ENCODE measurements around the gene IZUMO1. TPM values are rescaled to one million over a fixed set of nuclear protein-coding genes. Genes with fewer than 3 reads are reported as not detected.

The IZUMO1 gene
- polyA plus RNA-seq, 1 donor from 2014 or later: not detected

DNA sequence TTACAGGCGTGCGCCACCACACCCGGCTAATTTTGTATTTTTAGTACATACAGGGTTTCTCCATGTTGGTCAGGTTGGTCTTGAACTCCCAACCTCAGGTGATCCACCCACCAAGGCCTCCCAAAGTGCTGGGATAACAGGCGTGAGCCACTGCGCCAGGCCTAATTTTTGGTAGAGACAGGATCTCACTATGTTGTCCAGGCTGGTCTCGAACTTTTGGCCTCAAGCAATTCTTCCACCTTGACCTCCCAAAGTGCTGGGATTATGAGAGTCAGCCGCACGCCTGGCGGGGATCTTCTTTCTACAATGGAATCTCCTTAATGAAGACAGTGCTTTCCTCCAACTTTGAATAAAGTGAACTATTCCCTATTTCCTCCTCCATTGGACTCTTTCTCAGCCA, 12.1 kb downstream of the IZUMO1 start:
- Histone ChIP-seq H2AFZ (ENCODE audit: low read depth, low read length) (no peak overlapping the region), H3K9me2 (ENCODE audit: insufficient read depth, low read length) (no peaks in the 10 kb centered on the region), H3K27me3 (ENCODE audit: insufficient read depth, low read depth, low read length) (peaks cover 8% of the 10 kb centered on the region), H3K36me3 (ENCODE audit: insufficient read depth, low read length) (no peaks in the 10 kb centered on the region), H3K4me3 (ENCODE audit: low read length) (no peak overlapping the region), H3K9ac (ENCODE audit: low read length) (no peak overlapping the region), H3F3A (ENCODE audit: insufficient read depth, low read length, poor library complexity, severe bottlenecking) (no peaks in the 10 kb centered on the region), H3K79me2 (replicated peaks; ENCODE audit: insufficient read depth, low read length) (no peaks in the 10 kb centered on the region), H3K4me2 (ENCODE audit: low read length) (no peak overlapping the region), H3K27ac (ENCODE audit: low read length) (no peak overlapping the region), H3K9me3 (ENCODE audit: low read length) (no peaks in the 10 kb centered on the region), H4K20me1 (ENCODE audit: insufficient read depth) (no peaks in the 10 kb centered on the region)
- no peak for TF ChIP-seq TAF1 (IDR thresholded peaks at IDR 0.05; ENCODE audit: low read depth)
- no peak for TF ChIP-seq EP300 (conservative IDR thresholded peaks at IDR 0.05; ENCODE audit: poor library complexity, severe bottlenecking)
- TF ChIP-seq MXI1 (conservative IDR thresholded peaks at IDR 0.05; ENCODE audit: poor library complexity, severe bottlenecking): no peak
- no peak for TF ChIP-seq SMC3 (conservative IDR thresholded peaks at IDR 0.05; ENCODE audit: poor library complexity)
- TF ChIP-seq, protein P1, sequence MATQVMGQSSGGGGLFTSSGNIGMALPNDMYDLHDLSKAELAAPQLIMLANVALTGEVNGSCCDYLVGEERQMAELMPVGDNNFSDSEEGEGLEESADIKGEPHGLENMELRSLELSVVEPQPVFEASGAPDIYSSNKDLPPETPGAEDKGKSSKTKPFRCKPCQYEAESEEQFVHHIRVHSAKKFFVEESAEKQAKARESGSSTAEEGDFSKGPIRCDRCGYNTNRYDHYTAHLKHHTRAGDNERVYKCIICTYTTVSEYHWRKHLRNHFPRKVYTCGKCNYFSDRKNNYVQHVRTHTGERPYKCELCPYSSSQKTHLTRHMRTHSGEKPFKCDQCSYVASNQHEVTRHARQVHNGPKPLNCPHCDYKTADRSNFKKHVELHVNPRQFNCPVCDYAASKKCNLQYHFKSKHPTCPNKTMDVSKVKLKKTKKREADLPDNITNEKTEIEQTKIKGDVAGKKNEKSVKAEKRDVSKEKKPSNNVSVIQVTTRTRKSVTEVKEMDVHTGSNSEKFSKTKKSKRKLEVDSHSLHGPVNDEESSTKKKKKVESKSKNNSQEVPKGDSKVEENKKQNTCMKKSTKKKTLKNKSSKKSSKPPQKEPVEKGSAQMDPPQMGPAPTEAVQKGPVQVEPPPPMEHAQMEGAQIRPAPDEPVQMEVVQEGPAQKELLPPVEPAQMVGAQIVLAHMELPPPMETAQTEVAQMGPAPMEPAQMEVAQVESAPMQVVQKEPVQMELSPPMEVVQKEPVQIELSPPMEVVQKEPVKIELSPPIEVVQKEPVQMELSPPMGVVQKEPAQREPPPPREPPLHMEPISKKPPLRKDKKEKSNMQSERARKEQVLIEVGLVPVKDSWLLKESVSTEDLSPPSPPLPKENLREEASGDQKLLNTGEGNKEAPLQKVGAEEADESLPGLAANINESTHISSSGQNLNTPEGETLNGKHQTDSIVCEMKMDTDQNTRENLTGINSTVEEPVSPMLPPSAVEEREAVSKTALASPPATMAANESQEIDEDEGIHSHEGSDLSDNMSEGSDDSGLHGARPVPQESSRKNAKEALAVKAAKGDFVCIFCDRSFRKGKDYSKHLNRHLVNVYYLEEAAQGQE (IDR thresholded peaks at IDR 0.05; ENCODE audit: borderline replicate concordance): no peak
- no peak for TF ChIP-seq RAD21 (conservative IDR thresholded peaks at IDR 0.05)
- TF ChIP-seq EZH2 (IDR thresholded peaks at IDR 0.05; ENCODE audit: borderline replicate concordance, insufficient read depth, low read length, poor library complexity, severe bottlenecking): no peak
- no peak for TF ChIP-seq POLR2AphosphoS5 (IDR thresholded peaks at IDR 0.05)
- TF ChIP-seq, protein P2, sequence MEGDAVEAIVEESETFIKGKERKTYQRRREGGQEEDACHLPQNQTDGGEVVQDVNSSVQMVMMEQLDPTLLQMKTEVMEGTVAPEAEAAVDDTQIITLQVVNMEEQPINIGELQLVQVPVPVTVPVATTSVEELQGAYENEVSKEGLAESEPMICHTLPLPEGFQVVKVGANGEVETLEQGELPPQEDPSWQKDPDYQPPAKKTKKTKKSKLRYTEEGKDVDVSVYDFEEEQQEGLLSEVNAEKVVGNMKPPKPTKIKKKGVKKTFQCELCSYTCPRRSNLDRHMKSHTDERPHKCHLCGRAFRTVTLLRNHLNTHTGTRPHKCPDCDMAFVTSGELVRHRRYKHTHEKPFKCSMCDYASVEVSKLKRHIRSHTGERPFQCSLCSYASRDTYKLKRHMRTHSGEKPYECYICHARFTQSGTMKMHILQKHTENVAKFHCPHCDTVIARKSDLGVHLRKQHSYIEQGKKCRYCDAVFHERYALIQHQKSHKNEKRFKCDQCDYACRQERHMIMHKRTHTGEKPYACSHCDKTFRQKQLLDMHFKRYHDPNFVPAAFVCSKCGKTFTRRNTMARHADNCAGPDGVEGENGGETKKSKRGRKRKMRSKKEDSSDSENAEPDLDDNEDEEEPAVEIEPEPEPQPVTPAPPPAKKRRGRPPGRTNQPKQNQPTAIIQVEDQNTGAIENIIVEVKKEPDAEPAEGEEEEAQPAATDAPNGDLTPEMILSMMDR (IDR thresholded peaks at IDR 0.05; ENCODE audit: poor library complexity, severe bottlenecking): no peak

DNA sequence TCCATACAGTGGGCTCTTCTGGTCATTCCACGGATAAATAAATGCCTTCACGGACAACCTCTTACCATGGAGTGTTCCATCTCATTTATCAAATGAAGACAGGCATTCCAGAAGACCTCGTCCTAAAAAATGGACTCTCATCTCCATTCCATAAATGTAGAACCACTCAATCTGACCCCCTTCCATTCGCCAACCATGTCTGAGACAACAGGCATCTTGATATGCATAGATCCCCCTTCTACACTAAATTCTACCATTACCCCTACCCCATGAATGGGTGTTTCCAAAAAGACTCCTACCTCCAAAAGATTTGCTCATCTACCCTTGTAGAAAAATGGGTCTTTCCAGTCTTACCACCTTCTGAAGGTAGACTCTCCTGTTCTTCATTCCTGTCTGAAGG, 15.3 kb downstream of the IZUMO1 start:
- H3K4me3 ChIP-seq (ENCODE audit: low read length): no peak overlapping the region
- H2AFZ ChIP-seq (ENCODE audit: low read depth, low read length): no peak overlapping the region
- H3K4me2 ChIP-seq (ENCODE audit: low read length): no peak overlapping the region
- TF ChIP-seq, protein P2 (IDR thresholded peaks at IDR 0.05; ENCODE audit: poor library complexity, severe bottlenecking): no peak
- TF ChIP-seq RAD21 (conservative IDR thresholded peaks at IDR 0.05): no peak
- no peak for TF ChIP-seq EP300 (conservative IDR thresholded peaks at IDR 0.05; ENCODE audit: poor library complexity, severe bottlenecking)
- no peak for TF ChIP-seq EZH2 (IDR thresholded peaks at IDR 0.05; ENCODE audit: borderline replicate concordance, insufficient read depth, low read length, poor library complexity, severe bottlenecking)
- TF ChIP-seq, protein P1 (IDR thresholded peaks at IDR 0.05; ENCODE audit: borderline replicate concordance): no peak
- TF ChIP-seq SMC3 (conservative IDR thresholded peaks at IDR 0.05; ENCODE audit: poor library complexity): no peak
- TF ChIP-seq TAF1 (IDR thresholded peaks at IDR 0.05; ENCODE audit: low read depth): no peak
- no peak for TF ChIP-seq POLR2AphosphoS5 (IDR thresholded peaks at IDR 0.05)
- no peak for TF ChIP-seq MXI1 (conservative IDR thresholded peaks at IDR 0.05; ENCODE audit: poor library complexity, severe bottlenecking)
- no peak overlapping the region for H3K27ac ChIP-seq (ENCODE audit: low read length)
- no peaks in the 10 kb centered on the region for H3K79me2 ChIP-seq (replicated peaks; ENCODE audit: insufficient read depth, low read length)
- H3K9me2 ChIP-seq (ENCODE audit: insufficient read depth, low read length): no peaks in the 10 kb centered on the region
- no peak overlapping the region for H3K9ac ChIP-seq (ENCODE audit: low read length)
- H4K20me1 ChIP-seq (ENCODE audit: insufficient read depth): no peaks in the 10 kb centered on the region
- H3K36me3 ChIP-seq (ENCODE audit: insufficient read depth, low read length): no peaks in the 10 kb centered on the region
- H3K9me3 ChIP-seq (ENCODE audit: low read length): no peaks in the 10 kb centered on the region
- peaks cover 8% of the 10 kb centered on the region for H3K27me3 ChIP-seq (ENCODE audit: insufficient read depth, low read depth, low read length)
- no peaks in the 10 kb centered on the region for H3F3A ChIP-seq (ENCODE audit: insufficient read depth, low read length, poor library complexity, severe bottlenecking)
